NCI-H187 treated with DMSO at 0.1 percent for 48 hours (cell line): ENCODE data around the gene PGM1.

ENCODE experiments used
- DNase-seq: peaks from one replicate; lab custom pipeline; 2025; lab: John Stamatoyannopoulos, UW

Gene PGM1

GRCh38 chr1:63701187-63701586, 108.0 kb downstream of the PGM1 start:
- no peak for DNase-seq

GRCh38 chr1:63703701-63704107, 110.5 kb downstream of the PGM1 start:
- no peak for DNase-seq

GRCh38 chr1:63704443-63704842, 111.2 kb downstream of the PGM1 start:
- DNase-seq, result no peak

DNA sequence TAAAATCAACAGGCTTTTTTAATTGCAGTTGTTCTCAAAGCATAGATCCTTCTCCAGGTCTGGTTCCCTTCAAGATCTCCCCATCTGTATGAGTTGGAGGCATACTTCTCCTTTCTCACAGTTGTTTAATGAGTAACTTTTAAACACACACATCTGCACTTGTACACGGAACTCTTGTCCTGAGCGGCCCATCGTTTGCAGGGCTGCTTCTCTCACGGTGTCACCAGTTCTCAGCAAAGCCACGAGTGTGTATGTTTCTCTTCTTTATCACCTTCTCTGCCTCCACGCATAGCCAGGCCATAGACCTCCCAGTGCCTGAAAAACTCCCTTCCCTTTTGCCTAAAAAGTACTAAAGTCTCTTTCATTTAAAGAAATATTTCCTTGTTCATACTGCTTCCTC, 111.9 kb downstream of the PGM1 start:
- DNase-seq, result no peak

- no peak for DNase-seq
Observed at GRCh38 chr1:63709267-63709828, 116.1 kb downstream of the PGM1 start.
